K562 (cell line): ENCODE data around the gene RPS2. TPM values are rescaled to one million over a fixed set of nuclear protein-coding genes. Genes with fewer than 3 reads are reported as not detected.
A peak's percentile ranks its signal among the peaks of the same experiment; 100 is the strongest.

Source experiments
- CAMTA2 ChIP-seq: fragments of 250-450 bp; sonication (Bioruptor Pico); conservative IDR thresholded peaks from 2 replicates; pipeline ENCODE4 v1.5.1; 2022
- ETV5 ChIP-seq: sonication (generic); formaldehyde crosslinking; IDR thresholded peaks from 2 replicates; pipeline ENCODE4 v1.4.0; 2020; ENCODE audit warnings: low read depth, mild to moderate bottlenecking, missing genetic modification reagents
- HDAC3 ChIP-seq: fragments of 450-650 bp; IDR thresholded peaks from 2 replicates; pipeline ENCODE4 v1.6.1; 2018; ENCODE audit warnings: borderline replicate concordance, mild to moderate bottlenecking, moderate library complexity; ENCODE audit not compliant: partially characterized antibody
- HDAC8 ChIP-seq: fragments of 450-650 bp; IDR thresholded peaks from 2 replicates; pipeline ENCODE4 v1.6.1; 2016; ENCODE audit warnings: mild to moderate bottlenecking, missing genetic modification characterization, moderate library complexity, missing compliant biosample characterization
- L3MBTL2 ChIP-seq: fragments of 450-650 bp; IDR thresholded peaks from 2 replicates; pipeline ENCODE4 v1.6.1; 2016; ENCODE audit warnings: mild to moderate bottlenecking, moderate library complexity
- MCM7 ChIP-seq, 2 experiments: fragments of 450-650 bp; IDR thresholded peaks; 2 replicates each; pipeline ENCODE4 v1.6.1; 2016 to 2018
- NR2C2 ChIP-seq, 2 experiments: fragments of 200-800 bp in 1 of 2; sonication (Bioruptor generic) in 1 of 2; sonication (generic) in 1 of 2; formaldehyde crosslinking in 1 of 2; IDR thresholded peaks; 2 replicates each; pipeline versions ENCODE4 v1.6.1 to v1.8.0; 2016 to 2022; ENCODE audit warnings: mild to moderate bottlenecking in 1 of 2, missing compliant biosample characterization in 1 of 2, missing genetic modification characterization in 1 of 2, missing genetic modification reagents in 1 of 2
- NRF1 ChIP-seq, 2 experiments: fragments of 450-650 bp; IDR thresholded peaks in 1 of 2; conservative IDR thresholded peaks in 1 of 2; 2 replicates each; pipeline ENCODE4 v1.6.1; 2014; ENCODE audit warnings: mild to moderate bottlenecking in 2 of 2
- TCFL5 ChIP-seq: fragments of 250-450 bp; sonication (Bioruptor Pico); conservative IDR thresholded peaks from 2 replicates; pipeline ENCODE4 v1.6.1; 2021; ENCODE audit warnings: mild to moderate bottlenecking, moderate library complexity, matching md5 sums
- TFAM ChIP-seq: fragments of 250-450 bp; sonication (Bioruptor Pico); conservative IDR thresholded peaks from 2 replicates; pipeline ENCODE4 v1.5.0; 2021; ENCODE audit warnings: mild to moderate bottlenecking, moderate library complexity
- XRCC4 ChIP-seq: IDR thresholded peaks from one replicate; pipeline ENCODE4 v1.6.1; 2011; ENCODE audit not compliant: insufficient read depth, insufficient read length; ENCODE audit errors: extremely low read depth
- ZNF121 ChIP-seq: sonication (generic); formaldehyde crosslinking; conservative IDR thresholded peaks from 2 replicates; pipeline ENCODE4 v1.8.0; 2022; ENCODE audit warnings: missing genetic modification reagents
- ZNF165 ChIP-seq: fragments of 250-450 bp; sonication (Bioruptor Pico); IDR thresholded peaks from 2 replicates; pipeline ENCODE4 v1.4.0; 2020; ENCODE audit warnings: borderline replicate concordance
- polyA plus RNA-seq, 8 experiments: library from polyadenylated mRNA; depleted of rRNA in 4 of 8; stranded (reverse) in 5 of 8; unstranded in 3 of 8; fragments of >200 nt; fragmentation: Nextera tagmentation in 2 of 8; fragmentation: Illumina TruSeq in 1 of 8; extraction: Ambion mirVana in 2 of 8; extraction: Trizol in 1 of 8; gene quantifications; 2 replicates each; pipeline versions ENCODE4 v1.2.1 to v1.2.3, GENCODE V29; 2011 to 2014; ENCODE audit warnings: inconsistent platforms in 1 of 8, missing spikeins in 1 of 8
- total RNA-seq, 7 experiments: library from RNA; depleted of rRNA in 6 of 7; stranded (reverse); fragments of >200 nt in 6 of 7; fragmentation: Illumina TruSeq in 2 of 7; extraction: Trizol in 2 of 7; gene quantifications; 2 replicates each; pipeline versions ENCODE4 v1.2.1 to v1.2.3, GENCODE V29; 2011 to 2021; ENCODE audit warnings: low replicate concordance in 1 of 7
- TF ChIP-seq, protein P1 (sequence below): sonication (generic); formaldehyde crosslinking; IDR thresholded peaks from 2 replicates; pipeline ENCODE4 v1.8.0; 2022; ENCODE audit warnings: mild to moderate bottlenecking, missing genetic modification reagents, borderline replicate concordance
- TF ChIP-seq, protein P2 (sequence below): fragments of 250-450 bp; sonication (Bioruptor Pico); IDR thresholded peaks from 2 replicates; pipeline ENCODE4 v1.8.0; 2022; ENCODE audit warnings: moderate library complexity, mild to moderate bottlenecking, inconsistent platforms

Gene RPS2
- total and polyA plus RNA-seq, 9 of the 15 experiments (the other 6 are each of a cell fraction or from before 2014, with no cell fraction given) = 834 to 4,794 (median 3,793) TPM

DNA sequence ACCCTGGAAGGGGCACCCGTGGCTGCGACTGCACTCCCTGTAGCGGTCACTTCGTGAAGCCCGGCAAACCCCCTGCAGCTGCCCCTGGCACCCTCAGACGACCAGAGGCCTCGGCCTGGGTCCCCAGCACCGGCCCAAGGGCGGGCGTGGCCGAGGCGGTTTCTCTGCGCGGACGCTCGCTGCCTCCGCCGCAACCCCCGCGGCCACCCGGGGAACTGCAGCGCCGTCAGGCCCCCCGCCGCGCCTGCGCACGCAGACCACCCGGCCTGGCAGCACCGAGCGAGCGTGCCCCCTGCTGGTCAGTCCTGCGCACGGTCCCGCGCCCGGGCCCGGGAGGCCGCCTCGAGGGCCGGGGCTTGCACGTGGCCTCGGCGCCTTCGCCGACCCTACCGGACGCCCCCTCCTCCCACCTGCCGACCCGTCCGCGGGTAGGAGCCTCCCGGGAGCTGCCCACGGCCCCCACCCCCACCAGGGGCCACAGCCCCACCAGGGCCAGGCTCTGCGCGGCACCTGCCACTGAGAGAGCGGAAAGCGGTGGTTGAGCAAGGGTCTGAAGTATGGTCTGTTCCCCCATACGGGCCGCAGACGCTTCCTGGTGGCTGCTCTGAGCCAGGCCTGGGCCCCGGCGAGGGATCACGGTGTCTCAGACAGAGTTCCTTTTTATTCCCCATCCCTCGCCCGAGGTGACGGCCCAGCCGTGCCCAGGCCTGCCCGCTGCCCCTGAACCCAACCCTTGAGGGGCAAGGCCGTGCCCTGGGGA, 34.9 kb downstream of the RPS2 start (continued):
- TF ChIP-seq NRF1 (conservative IDR thresholded peaks at IDR 0.05 in 1 of 2, IDR thresholded peaks at IDR 0.05 in 1 of 2) (peak; percentile 93 to 94), ZNF165 (CRISPR knock-in tag) (no peak), TCFL5 (no peak), ETV5 (peak; percentile 79; the same call in 1 of the 2 replicates), TFAM (CRISPR knock-in tag) (no peak), HDAC3 (no peak), CAMTA2 (CRISPR knock-in tag) (no peak), MCM7 (IDR thresholded peaks at IDR 0.05) (no peak), ZNF121 (CRISPR knock-in tag) (no peak), NR2C2 (CRISPR knock-in tag; IDR thresholded peaks at IDR 0.05) (peak; percentile 42; the same call in 1 of the 2 replicates), NR2C2 (tag; IDR thresholded peaks at IDR 0.05) (peak; percentile 36; the same call in 1 of the 2 replicates), HDAC8 (tag) (peak; percentile 89), L3MBTL2 (peak; percentile 100), XRCC4 (no peak)
- TF ChIP-seq, protein P1, sequence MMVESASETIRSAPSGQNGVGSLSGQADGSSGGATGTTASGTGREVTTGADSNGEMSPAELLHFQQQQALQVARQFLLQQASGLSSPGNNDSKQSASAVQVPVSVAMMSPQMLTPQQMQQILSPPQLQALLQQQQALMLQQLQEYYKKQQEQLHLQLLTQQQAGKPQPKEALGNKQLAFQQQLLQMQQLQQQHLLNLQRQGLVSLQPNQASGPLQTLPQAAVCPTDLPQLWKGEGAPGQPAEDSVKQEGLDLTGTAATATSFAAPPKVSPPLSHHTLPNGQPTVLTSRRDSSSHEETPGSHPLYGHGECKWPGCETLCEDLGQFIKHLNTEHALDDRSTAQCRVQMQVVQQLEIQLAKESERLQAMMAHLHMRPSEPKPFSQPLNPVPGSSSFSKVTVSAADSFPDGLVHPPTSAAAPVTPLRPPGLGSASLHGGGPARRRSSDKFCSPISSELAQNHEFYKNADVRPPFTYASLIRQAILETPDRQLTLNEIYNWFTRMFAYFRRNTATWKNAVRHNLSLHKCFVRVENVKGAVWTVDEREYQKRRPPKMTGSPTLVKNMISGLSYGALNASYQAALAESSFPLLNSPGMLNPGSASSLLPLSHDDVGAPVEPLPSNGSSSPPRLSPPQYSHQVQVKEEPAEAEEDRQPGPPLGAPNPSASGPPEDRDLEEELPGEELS (CRISPR knock-in tag) = no peak
- TF ChIP-seq, protein P2, sequence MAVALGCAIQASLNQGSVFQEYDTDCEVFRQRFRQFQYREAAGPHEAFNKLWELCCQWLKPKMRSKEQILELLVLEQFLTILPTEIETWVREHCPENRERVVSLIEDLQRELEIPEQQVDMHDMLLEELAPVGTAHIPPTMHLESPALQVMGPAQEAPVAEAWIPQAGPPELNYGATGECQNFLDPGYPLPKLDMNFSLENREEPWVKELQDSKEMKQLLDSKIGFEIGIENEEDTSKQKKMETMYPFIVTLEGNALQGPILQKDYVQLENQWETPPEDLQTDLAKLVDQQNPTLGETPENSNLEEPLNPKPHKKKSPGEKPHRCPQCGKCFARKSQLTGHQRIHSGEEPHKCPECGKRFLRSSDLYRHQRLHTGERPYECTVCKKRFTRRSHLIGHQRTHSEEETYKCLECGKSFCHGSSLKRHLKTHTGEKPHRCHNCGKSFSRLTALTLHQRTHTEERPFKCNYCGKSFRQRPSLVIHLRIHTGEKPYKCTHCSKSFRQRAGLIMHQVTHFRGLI (CRISPR knock-in tag) = no peak
